IgD-negative memory B cell (primary cell): ENCODE results near the gene LTB4R. TPM values are rescaled to one million over a fixed set of nuclear protein-coding genes. Genes with fewer than 3 reads are reported as not detected.
A peak's percentile ranks its signal among the peaks of the same experiment; 100 is the strongest.

Experiments used
- H3K27ac Mint-ChIP-seq, 3 donors: one replicate each; pipeline ENCODE4 v1.8.0; 2020 to 2022; ENCODE audit warnings: mild to moderate bottlenecking in 3 of 3, mixed read lengths in 3 of 3, moderate library complexity in 1 of 3
- H3K27me3 Mint-ChIP-seq: one replicate; pipeline ENCODE4 v1.8.0; 2021; ENCODE audit warnings: mixed read lengths
- H3K36me3 Mint-ChIP-seq: one replicate; pipeline ENCODE4 v1.8.0; 2020; ENCODE audit warnings: mild to moderate bottlenecking, mixed read lengths
- H3K4me1 Mint-ChIP-seq, 3 donors: one replicate each; pipeline ENCODE4 v1.8.0; 2020 to 2022; ENCODE audit warnings: mixed read lengths in 3 of 3, mild to moderate bottlenecking in 1 of 3
- H3K4me3 Mint-ChIP-seq, 4 donors: one replicate each; pipeline ENCODE4 v1.8.0; 2020 to 2022; ENCODE audit warnings: mild to moderate bottlenecking in 4 of 4, mixed read lengths in 4 of 4, moderate library complexity in 3 of 4
- H3K9me3 Mint-ChIP-seq, 3 donors: one replicate each; pipeline ENCODE4 v1.8.0; 2020 to 2021; ENCODE audit warnings: mixed read lengths in 3 of 3, mild to moderate bottlenecking in 1 of 3
- polyA plus RNA-seq: library from polyadenylated mRNA; unstranded; fragments of 300-500 nt; fragmentation: Illumina TruSeq; gene quantifications from one replicate; pipeline ENCODE4 v1.2.3, GENCODE V29; 2021

LTB4R gene
- polyA plus RNA-seq, 1 donor from 2014 or later, result 2.5 TPM

DNA sequence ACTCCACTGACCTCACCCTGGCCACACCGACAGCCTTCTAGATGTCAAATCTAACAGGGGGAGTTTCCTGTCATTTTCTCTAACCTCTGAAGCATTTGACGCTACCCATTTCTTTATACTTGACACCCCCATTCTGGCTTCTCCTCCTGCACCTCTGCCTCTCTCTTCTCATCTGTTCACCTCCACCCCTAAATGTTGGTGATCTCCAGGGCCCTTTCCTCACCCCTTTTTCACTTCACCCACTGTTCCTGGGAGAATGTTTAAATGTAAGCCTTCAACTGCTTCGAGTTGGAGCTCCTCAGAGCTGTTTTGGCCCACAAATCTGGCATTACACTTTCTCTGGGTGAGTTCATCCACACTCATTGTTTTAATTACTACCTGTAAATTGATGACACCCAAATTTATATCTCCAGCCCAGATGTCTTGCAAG lies 39.5 kb upstream of the LTB4R start:
- peaks cover 1% of the 10 kb centered on the region for H3K36me3 Mint-ChIP-seq
- peak overlapping the region; percentile 63 to 99 (median 96) for H3K27ac Mint-ChIP-seq
- H3K4me1 Mint-ChIP-seq, result peaks cover 24 to 40% (median 34%) of the 10 kb centered on the region in 3 donors
- peak overlapping the region; percentile 89 to 96 (median 96) for H3K4me3 Mint-ChIP-seq
- H3K9me3 Mint-ChIP-seq, result no peaks in the 10 kb centered on the region
- no peaks in the 10 kb centered on the region for H3K27me3 Mint-ChIP-seq

DNA sequence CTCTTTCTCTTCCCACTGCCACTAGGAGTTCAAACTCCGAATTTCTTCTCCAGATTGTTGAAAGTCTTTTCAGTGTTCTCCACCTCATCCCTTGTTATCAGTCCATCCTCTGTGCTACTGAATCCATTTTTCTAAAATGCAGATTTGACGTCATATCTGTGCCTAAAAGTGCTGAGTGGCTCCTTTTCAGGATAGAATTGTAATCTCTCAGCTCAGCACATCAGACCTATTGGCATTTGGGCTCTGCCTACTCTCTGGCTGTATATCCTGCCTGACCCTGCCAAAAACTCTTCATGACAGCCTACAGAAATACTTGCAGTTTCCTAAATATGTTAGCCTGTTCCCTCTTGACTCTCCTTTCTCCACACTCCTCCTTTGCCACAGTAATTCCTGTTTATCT lies 38.8 kb upstream of the LTB4R start:
- Mint-ChIP-seq H3K4me3 (peak overlapping the region in 3 of 4 donors; percentile 48 to 96 (median 74)), H3K27ac (peak overlapping the region; percentile 63 to 99 (median 96)), H3K36me3 (no peaks in the 10 kb centered on the region), H3K9me3 (no peaks in the 10 kb centered on the region), H3K27me3 (no peaks in the 10 kb centered on the region), H3K4me1 (peaks cover 29 to 43% (median 37%) of the 10 kb centered on the region in 3 donors)

DNA sequence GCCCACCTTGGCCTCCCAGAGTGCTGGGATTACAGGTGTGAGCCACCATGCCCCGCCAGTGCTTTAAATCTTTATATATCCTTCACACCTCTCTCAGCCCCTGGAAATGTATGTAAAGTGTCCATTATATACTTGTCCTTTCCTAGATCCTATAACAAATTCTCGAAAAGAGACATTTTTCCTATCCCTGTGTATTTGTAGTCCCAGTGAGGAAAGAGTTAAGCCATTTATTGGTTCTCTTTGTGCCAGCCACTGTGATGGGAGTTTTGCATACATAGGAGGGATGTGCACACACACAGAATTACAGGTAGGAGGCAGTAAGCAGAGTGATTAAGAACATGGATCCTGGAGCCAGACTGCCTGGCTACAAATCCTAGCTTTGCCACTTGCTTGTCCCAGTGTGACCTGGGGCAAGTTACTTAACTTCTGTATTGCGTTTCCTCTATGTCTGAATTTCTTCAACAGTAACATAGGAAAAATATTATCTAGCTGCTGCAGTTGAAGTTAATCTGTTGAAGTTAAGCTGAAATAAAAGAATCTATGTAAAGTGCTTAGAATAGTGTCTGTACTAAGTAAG lies 37.8 kb upstream of the LTB4R start:
- H3K27me3 Mint-ChIP-seq, result no peaks in the 10 kb centered on the region
- peaks cover 0 to 3% (median 0%) of the 10 kb centered on the region in 3 donors for H3K9me3 Mint-ChIP-seq
- peaks cover 39 to 53% (median 46%) of the 10 kb centered on the region in 3 donors for H3K4me1 Mint-ChIP-seq
- peak overlapping the region in 3 of 4 donors; percentile 31 to 79 (median 38) for H3K4me3 Mint-ChIP-seq
- H3K27ac Mint-ChIP-seq, result peak overlapping the region; percentile 63 to 99 (median 96)
- peaks cover 3% of the 10 kb centered on the region for H3K36me3 Mint-ChIP-seq

- H3K36me3 Mint-ChIP-seq, result peaks cover 3% of the 10 kb centered on the region
- H3K27me3 Mint-ChIP-seq, result no peaks in the 10 kb centered on the region
- H3K9me3 Mint-ChIP-seq, result peaks cover 0 to 5% (median 0%) of the 10 kb centered on the region in 3 donors
- peak overlapping the region; percentile 63 to 99 (median 96) for H3K27ac Mint-ChIP-seq
- H3K4me3 Mint-ChIP-seq, result peak overlapping the region; percentile 8 to 74 (median 47)
- H3K4me1 Mint-ChIP-seq, result peaks cover 45 to 59% (median 51%) of the 10 kb centered on the region in 3 donors
Observed at GRCh38 chr14:24274101-24274543, 37.2 kb upstream of the LTB4R start.

DNA sequence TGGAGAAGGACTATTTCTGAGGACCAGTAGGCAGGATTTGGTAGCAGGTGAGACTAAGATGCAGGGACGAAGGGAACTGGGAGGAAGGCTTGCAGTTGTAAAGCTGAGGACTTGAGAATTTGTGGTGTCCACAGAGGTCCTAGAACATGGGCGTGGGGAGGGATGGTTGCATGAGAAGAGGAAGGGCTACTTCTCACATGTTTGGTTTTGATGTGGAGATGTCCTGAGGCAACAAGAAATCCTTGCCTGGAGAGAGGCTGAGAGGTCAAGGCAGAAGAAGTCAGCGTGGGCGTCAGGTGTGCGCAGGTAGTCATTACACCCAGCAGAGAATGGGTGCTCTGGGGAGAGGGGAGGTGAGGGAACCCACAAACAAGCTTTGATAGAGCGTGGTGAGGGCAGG lies 34.2 kb upstream of the LTB4R start:
- H3K27ac Mint-ChIP-seq, result peak overlapping the region; percentile 50 to 95 (median 61)
- peaks cover 57 to 73% (median 61%) of the 10 kb centered on the region in 3 donors for H3K4me1 Mint-ChIP-seq
- H3K9me3 Mint-ChIP-seq, result peaks cover 0 to 5% (median 0%) of the 10 kb centered on the region in 3 donors
- peaks cover 3% of the 10 kb centered on the region for H3K27me3 Mint-ChIP-seq
- peak overlapping the region in 2 of 4 donors; percentile 1 to 75 for H3K4me3 Mint-ChIP-seq
- H3K36me3 Mint-ChIP-seq, result peaks cover 3% of the 10 kb centered on the region

DNA sequence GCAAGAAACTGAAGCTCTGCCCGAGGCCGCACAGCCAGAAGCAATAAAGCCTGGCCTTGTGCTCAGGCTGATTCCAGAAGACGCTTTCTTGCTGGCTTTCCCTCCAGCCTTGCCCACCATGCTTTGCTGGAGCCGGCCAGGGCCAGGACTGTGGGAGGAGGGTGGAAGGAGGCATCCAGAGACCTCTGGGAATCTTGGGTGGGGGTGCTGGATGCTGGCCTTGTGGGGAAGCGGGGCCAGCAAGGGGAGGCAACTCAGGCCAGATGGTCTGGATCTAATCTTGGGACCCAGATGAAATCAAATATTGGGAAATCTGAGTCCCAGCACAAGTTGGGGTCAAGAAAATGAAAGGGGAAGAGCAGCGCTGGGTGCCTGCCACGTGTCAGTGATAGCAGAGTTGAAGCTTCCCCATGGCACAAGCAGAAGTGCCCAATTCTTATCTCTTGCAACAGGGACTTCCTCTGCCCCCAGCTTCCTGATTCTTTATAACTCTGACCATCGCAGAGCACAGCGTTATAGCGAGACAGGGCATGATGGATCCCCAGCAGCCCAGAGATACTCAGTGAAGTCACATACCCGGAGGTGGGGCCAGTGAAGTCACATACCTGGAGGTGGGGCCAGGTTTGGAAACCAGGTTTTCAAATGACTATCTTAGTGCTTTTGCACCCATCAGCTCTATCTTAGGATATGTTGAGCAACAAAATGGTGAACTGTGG lies 33.5 kb upstream of the LTB4R start:
- Mint-ChIP-seq H3K27ac (peak overlapping the region; percentile 89 to 95 (median 90)), H3K4me3 (peak overlapping the region in 3 of 4 donors; percentile 36 to 79 (median 75))

GRCh38 chr14:24278424-24278823 lies 32.9 kb upstream of the LTB4R start:
- H3K4me3 Mint-ChIP-seq, result peak overlapping the region in 2 of 4 donors; percentile 36 to 63
- H3K9me3 Mint-ChIP-seq, result peaks cover 0 to 5% (median 0%) of the 10 kb centered on the region in 3 donors
- H3K36me3 Mint-ChIP-seq, result peaks cover 3% of the 10 kb centered on the region
- peaks cover 51 to 63% (median 53%) of the 10 kb centered on the region in 3 donors for H3K4me1 Mint-ChIP-seq
- H3K27ac Mint-ChIP-seq, result peak overlapping the region; percentile 90 to 95 (median 94)
- peaks cover 3% of the 10 kb centered on the region for H3K27me3 Mint-ChIP-seq

More for the DNA sequence above, 33.5 kb upstream of the LTB4R start:
- peaks cover 54 to 66% (median 55%) of the 10 kb centered on the region in 3 donors for H3K4me1 Mint-ChIP-seq
- peaks cover 3% of the 10 kb centered on the region for H3K27me3 Mint-ChIP-seq
- H3K36me3 Mint-ChIP-seq, result peaks cover 3% of the 10 kb centered on the region
- peaks cover 0 to 5% (median 0%) of the 10 kb centered on the region in 3 donors for H3K9me3 Mint-ChIP-seq

DNA sequence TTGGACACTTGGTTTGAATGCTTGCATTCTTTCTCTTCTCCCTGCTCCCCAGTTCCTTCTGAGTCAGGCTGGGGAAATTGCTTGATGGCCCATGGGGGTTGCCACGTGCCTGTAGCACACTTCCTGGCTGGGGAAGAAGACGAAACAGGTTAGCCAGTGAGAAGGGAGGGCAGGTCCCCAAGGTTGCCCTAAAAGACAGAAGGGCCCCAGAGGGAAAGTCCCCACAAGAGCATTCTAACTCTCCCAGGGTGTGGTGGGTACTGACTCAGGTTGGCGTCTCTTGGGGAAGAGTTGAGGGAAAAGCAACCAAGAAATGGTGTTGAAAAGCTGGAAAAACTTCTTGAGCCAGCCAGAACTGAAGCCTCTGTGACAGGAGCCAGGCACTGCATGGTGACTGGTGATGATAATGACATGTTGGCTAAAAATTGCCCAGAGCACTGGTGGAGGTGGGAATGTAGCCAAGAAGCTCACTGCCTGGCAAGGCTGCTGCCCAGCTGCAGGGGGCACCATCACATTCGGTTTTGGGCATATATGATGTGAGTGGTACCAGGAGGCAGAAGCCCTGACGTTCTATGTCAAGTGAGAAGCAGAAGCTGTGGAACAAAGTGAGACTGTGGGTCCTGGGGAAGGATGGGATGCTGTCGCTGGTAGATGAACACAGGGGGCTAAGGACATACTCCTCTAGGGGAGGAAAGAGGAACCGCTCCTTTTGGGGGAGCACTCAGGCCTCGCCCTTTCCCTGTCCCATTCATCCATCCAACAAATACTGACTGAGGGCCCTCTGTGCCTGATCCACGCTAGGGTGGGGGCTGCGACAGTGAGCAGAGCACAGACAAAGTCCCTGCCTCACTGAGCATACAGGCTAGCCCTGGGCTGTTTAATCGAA lies 31.8 kb upstream of the LTB4R start:
- Mint-ChIP-seq H3K27ac (peak overlapping the region; percentile 90 to 95 (median 94)), H3K36me3 (peaks cover 3% of the 10 kb centered on the region), H3K4me3 (peak overlapping the region in 3 of 4 donors; percentile 59 to 83 (median 71)), H3K27me3 (peaks cover 3% of the 10 kb centered on the region), H3K9me3 (peaks cover 0 to 5% (median 0%) of the 10 kb centered on the region in 3 donors), H3K4me1 (peaks cover 41 to 53% (median 47%) of the 10 kb centered on the region in 3 donors)

DNA sequence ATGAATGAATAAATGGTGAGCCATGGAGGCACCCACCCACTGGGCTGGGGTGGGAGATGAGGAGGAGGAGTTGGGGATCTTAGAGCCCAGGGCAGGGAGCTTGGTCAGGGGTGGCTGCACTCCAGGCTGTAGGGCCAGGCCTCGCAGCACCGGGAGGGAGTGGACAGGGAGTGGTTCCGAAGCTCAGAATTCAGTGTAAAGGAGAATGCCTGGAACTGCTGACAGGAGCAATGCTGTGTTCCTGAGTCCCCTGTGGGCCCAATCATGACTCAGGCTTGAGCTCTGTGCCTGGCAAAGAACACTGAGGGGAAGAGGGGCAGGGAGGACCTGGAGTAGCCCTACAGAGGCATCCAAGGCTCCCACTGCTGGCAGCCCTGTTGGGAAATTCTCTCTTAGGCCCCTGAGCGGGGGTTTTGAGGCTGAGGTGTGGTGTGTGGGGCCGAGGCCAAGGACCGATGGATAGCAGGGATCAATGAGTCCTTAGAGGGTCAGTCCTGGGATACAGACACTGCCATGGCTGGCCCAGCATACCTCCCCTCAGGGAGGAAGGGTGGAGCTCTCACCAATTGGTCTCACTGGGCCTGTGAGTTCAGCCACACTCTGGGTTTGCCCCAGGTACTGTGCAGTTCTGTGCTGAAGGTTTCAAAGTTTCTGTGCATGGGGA lies 30.4 kb upstream of the LTB4R start:
- peak overlapping the region in 1 of 4 donors; percentile 38 for H3K4me3 Mint-ChIP-seq
- H3K4me1 Mint-ChIP-seq, result peaks cover 41 to 48% (median 44%) of the 10 kb centered on the region in 3 donors
- peaks cover 3% of the 10 kb centered on the region for H3K27me3 Mint-ChIP-seq
- peak overlapping the region; percentile 83 to 95 (median 90) for H3K27ac Mint-ChIP-seq
- H3K9me3 Mint-ChIP-seq, result peaks cover 0 to 5% (median 0%) of the 10 kb centered on the region in 3 donors
- peaks cover 3% of the 10 kb centered on the region for H3K36me3 Mint-ChIP-seq

DNA sequence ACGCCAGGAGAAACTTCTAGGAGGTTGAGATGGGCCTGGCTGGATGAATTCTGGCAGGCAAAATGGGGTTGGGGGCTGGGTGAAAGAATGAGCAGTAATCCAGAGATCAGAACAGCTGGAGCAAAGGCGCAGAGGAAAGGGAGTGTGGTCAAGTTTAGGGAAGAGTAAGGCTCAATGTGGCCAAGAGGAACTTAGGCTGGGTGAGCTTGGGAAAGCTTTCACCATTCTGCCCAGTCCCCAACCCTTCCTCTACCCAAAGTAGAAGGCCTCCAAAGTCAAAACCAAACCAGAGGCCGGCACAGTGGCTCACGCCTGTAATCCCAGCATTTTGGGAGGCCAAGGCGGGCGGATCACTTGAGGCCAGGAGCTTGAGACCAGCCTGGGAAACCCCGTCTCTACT lies 29.7 kb upstream of the LTB4R start:
- peak overlapping the region; percentile 33 to 96 (median 66) for H3K27ac Mint-ChIP-seq
- H3K4me1 Mint-ChIP-seq, result peaks cover 41 to 47% (median 41%) of the 10 kb centered on the region in 3 donors
- H3K9me3 Mint-ChIP-seq, result peaks cover 0 to 5% (median 0%) of the 10 kb centered on the region in 3 donors
- H3K36me3 Mint-ChIP-seq, result peaks cover 3% of the 10 kb centered on the region
- H3K27me3 Mint-ChIP-seq, result peaks cover 3% of the 10 kb centered on the region
- H3K4me3 Mint-ChIP-seq, result no peak overlapping the region

DNA sequence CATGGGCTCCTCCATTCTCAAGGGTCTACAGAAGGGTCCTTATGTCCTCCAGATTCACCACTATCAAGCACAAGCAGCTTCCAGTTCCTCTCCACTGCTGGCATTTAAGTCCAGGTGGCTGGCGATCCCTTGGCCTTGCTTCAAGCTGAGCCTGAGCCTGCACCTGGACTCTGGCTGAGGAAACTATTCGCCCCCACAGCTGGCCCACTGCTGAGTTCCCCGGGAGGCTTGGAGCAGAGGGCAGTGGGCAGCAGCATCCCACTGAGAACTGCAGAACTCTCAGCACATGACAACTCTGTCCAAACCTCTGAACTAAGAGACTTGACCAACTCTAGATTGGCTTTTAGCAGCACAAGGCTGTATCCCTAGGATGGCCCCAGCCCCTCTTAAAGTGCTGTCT lies 28.6 kb upstream of the LTB4R start:
- Mint-ChIP-seq H3K9me3 (peaks cover 0 to 5% (median 0%) of the 10 kb centered on the region in 3 donors), H3K27me3 (peaks cover 3% of the 10 kb centered on the region), H3K36me3 (peaks cover 3% of the 10 kb centered on the region), H3K4me1 (peaks cover 31 to 37% (median 34%) of the 10 kb centered on the region in 3 donors), H3K4me3 (no peak overlapping the region), H3K27ac (no peak overlapping the region)

- H3K4me3 Mint-ChIP-seq, result no peak overlapping the region
Observed at GRCh38 chr14:24283796-24284460, 27.4 kb upstream of the LTB4R start.

GRCh38 chr14:24284501-24285035 lies 26.7 kb upstream of the LTB4R start:
- no peaks in the 10 kb centered on the region for H3K9me3 Mint-ChIP-seq
- H3K27me3 Mint-ChIP-seq, result peaks cover 2% of the 10 kb centered on the region

More at GRCh38 chr14:24283796-24284460, 27.4 kb upstream of the LTB4R start:
- H3K9me3 Mint-ChIP-seq, result no peaks in the 10 kb centered on the region
- H3K27ac Mint-ChIP-seq, result no peak overlapping the region
- no peaks in the 10 kb centered on the region for H3K36me3 Mint-ChIP-seq
- peaks cover 19 to 26% (median 23%) of the 10 kb centered on the region in 3 donors for H3K4me1 Mint-ChIP-seq
- peaks cover 3% of the 10 kb centered on the region for H3K27me3 Mint-ChIP-seq

More at GRCh38 chr14:24284501-24285035, 26.7 kb upstream of the LTB4R start:
- Mint-ChIP-seq H3K4me1 (peaks cover 13 to 20% (median 17%) of the 10 kb centered on the region in 3 donors), H3K27ac (no peak overlapping the region), H3K4me3 (no peak overlapping the region), H3K36me3 (no peaks in the 10 kb centered on the region)
